D721Med (cell line): ENCODE data around the gene TAF13.

Experiments
- DNase-seq: peaks from one replicate; pipeline ENCODE4 v3.0.0; 2011; ENCODE audit warnings: low spot score; ENCODE audit not compliant: insufficient read length
- FAIRE-seq: peaks from 2 replicates; lab custom pipeline; 2011; peaks lifted over from hg19 to GRCh38; lab: Jason Lieb, UNC
- CTCF ChIP-seq: IDR thresholded peaks from 2 replicates; pipeline ENCODE4 v1.5.1; 2012; ENCODE audit warnings: mild to moderate bottlenecking, control low read depth; ENCODE audit not compliant: insufficient read depth; ENCODE audit errors: missing control alignments

The TAF13 gene

GRCh38 chr1:109083923-109084322 lies 8.1 kb upstream of the TAF13 start:
- FAIRE-seq (no peak), DNase-seq (no peak)
- TF ChIP-seq CTCF = no peak

- TF ChIP-seq CTCF = no peak
- DNase-seq = no peak
- no peak for FAIRE-seq
These were observed 7.7 kb upstream of the TAF13 start for GRCh38 chr1:109083501-109083900.

GRCh38 chr1:109080441-109081082 lies 4.8 kb upstream of the TAF13 start:
- TF ChIP-seq CTCF = no peak
- DNase-seq (no peak), FAIRE-seq (no peak)

GRCh38 chr1:109079240-109079622 lies 3.4 kb upstream of the TAF13 start:
- no peak for DNase-seq
- FAIRE-seq = no peak
- no peak for TF ChIP-seq CTCF

GRCh38 chr1:109078317-109078716 lies 2.5 kb upstream of the TAF13 start:
- FAIRE-seq = no peak
- no peak for TF ChIP-seq CTCF
- no peak for DNase-seq

GRCh38 chr1:109069294-109069693 lies 6.5 kb downstream of the TAF13 start:
- no peak for TF ChIP-seq CTCF
- DNase-seq = no peak
- no peak for FAIRE-seq

GRCh38 chr1:109067883-109068282 lies 7.9 kb downstream of the TAF13 start:
- no peak for TF ChIP-seq CTCF
- FAIRE-seq (no peak), DNase-seq (no peak)
